ENCODE data around the gene ZFC3H1.

DNA sequence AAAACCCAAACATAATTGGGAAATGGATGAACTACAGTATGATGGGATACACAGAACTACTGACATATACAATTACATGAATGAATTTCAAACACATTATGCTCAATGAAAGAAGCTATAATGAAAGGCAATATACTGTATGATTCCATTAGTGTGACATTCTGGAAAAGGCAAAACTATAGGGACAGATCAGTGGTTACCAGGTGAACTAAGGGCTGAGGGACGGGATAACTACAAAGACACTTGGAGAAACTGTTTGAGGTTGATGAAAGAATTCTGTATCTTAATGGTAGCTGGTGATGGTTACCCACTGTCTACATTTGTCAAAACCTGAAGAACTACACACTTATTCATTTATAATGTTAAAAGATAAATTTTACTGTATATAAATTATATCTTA, 7.7 kb downstream of the ZFC3H1 start:
- TF ChIP-seq, protein P1, sequence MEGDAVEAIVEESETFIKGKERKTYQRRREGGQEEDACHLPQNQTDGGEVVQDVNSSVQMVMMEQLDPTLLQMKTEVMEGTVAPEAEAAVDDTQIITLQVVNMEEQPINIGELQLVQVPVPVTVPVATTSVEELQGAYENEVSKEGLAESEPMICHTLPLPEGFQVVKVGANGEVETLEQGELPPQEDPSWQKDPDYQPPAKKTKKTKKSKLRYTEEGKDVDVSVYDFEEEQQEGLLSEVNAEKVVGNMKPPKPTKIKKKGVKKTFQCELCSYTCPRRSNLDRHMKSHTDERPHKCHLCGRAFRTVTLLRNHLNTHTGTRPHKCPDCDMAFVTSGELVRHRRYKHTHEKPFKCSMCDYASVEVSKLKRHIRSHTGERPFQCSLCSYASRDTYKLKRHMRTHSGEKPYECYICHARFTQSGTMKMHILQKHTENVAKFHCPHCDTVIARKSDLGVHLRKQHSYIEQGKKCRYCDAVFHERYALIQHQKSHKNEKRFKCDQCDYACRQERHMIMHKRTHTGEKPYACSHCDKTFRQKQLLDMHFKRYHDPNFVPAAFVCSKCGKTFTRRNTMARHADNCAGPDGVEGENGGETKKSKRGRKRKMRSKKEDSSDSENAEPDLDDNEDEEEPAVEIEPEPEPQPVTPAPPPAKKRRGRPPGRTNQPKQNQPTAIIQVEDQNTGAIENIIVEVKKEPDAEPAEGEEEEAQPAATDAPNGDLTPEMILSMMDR (IDR thresholded peaks at IDR 0.05; ENCODE audit: insufficient read depth, low read length, poor library complexity, severe bottlenecking), result no peak
- no peak for TF ChIP-seq EZH2phosphoT487 (conservative IDR thresholded peaks at IDR 0.05; ENCODE audit: low read length)
